ENCODE measurements around the gene PKN2.
"Not testable (repeated sequence)": the region's sequence is repeated elsewhere in the genome, so short reads cannot be mapped to it uniquely, and the experiment has no call there.

PKN2 gene

GRCh38 chr1:88708011-88708410 lies 23.9 kb downstream of the PKN2 start:
- no peak for TF ChIP-seq CTCF (IDR thresholded peaks at IDR 0.05; ENCODE audit: low read depth, low read length, missing control alignments)
- no peak for DNase-seq (ENCODE audit: extremely low read depth, low read depth)
- no peak overlapping the region for H3K4me3 ChIP-seq (replicated peaks; ENCODE audit: low read depth, low read length)

GRCh38 chr1:88712907-88713306 lies 28.8 kb downstream of the PKN2 start:
- not testable (repeated sequence) for H3K4me3 ChIP-seq (replicated peaks; ENCODE audit: low read depth, low read length); DNase-seq (ENCODE audit: extremely low read depth, low read depth)

GRCh38 chr1:88716571-88716970 lies 32.5 kb downstream of the PKN2 start:
- not testable (repeated sequence) for H3K4me3 ChIP-seq (replicated peaks; ENCODE audit: low read depth, low read length); DNase-seq (ENCODE audit: extremely low read depth, low read depth)

GRCh38 chr1:88722492-88722891 lies 38.4 kb downstream of the PKN2 start:
- DNase-seq (ENCODE audit: extremely low read depth, low read depth) = no peak
- TF ChIP-seq CTCF (IDR thresholded peaks at IDR 0.05; ENCODE audit: low read depth, low read length, missing control alignments) = no peak
- H3K4me3 ChIP-seq (replicated peaks; ENCODE audit: low read depth, low read length) = no peak overlapping the region

GRCh38 chr1:88726697-88727096 lies 42.6 kb downstream of the PKN2 start:
- no peak overlapping the region for H3K4me3 ChIP-seq (replicated peaks; ENCODE audit: low read depth, low read length)
- DNase-seq (ENCODE audit: extremely low read depth, low read depth) = no peak
- no peak for TF ChIP-seq CTCF (IDR thresholded peaks at IDR 0.05; ENCODE audit: low read depth, low read length, missing control alignments)

- DNase-seq (ENCODE audit: extremely low read depth, low read depth) = no peak
- no peak overlapping the region for H3K4me3 ChIP-seq (replicated peaks; ENCODE audit: low read depth, low read length)
- no peak for TF ChIP-seq CTCF (IDR thresholded peaks at IDR 0.05; ENCODE audit: low read depth, low read length, missing control alignments)
Measured at GRCh38 chr1:88727205-88727604, 43.1 kb downstream of the PKN2 start.

DNA sequence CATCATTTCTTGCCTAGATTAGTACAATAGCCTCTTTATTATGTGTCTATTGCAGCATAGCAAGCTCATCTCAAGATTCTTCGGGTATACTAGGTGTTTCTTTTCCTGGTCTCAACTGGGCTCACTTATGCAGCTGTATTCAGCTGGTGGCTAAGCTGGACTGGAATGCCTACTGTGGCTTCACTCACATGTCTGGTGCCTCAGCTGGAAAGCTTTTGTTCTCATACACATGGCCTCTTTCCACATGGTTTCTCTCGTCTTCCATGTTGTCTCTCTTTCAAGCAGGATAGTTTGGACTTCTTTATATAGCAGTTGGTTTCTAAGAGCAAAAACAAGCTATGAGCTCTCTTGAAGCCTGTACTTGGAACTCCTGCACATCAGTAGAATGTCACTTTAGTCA lies 45.2 kb downstream of the PKN2 start:
- no peak for DNase-seq (ENCODE audit: extremely low read depth, low read depth)

More for the DNA sequence above, 45.2 kb downstream of the PKN2 start:
- no peak for TF ChIP-seq CTCF (IDR thresholded peaks at IDR 0.05; ENCODE audit: low read depth, low read length, missing control alignments)
- no peak overlapping the region for H3K4me3 ChIP-seq (replicated peaks; ENCODE audit: low read depth, low read length)
